Left colon (tissue), 2 donors: ENCODE data around the gene KCNH4. TPM values are rescaled to one million over a fixed set of nuclear protein-coding genes. Genes with fewer than 3 reads are reported as not detected.
"Not testable (repeated sequence)": the region's sequence is repeated elsewhere in the genome, so short reads cannot be mapped to it uniquely, and the experiment has no call there.

Source experiments
- ATAC-seq: fragments of 200-7000 bp; cut with Tn5 transposase; one replicate; pipeline ENCODE4 v1.9.1; 2020; ENCODE audit warnings: mild to moderate bottlenecking, moderate library complexity
- DNase-seq, 2 donors: peaks; one replicate each; pipeline ENCODE4 v3.0.0-alpha.2; 2020
- intact Hi-C, 2 donors: fragments of 100-400 bp; cut with DNase I in 1 of 2; cut with micrococcal nuclease in 1 of 2; formaldehyde crosslinking; loops; one replicate each; pipeline versions ENCODE4 v1.11.2 to v1.14.0; 2022; cut with DNase I, micrococcal nuclease
- total RNA-seq, 2 donors: library from RNA; stranded (reverse); fragmentation: NEBNext Ultra II Directional; extraction: Animal tissue kit (Norgen Biotek cat#: 25700); gene quantifications; one replicate each; pipeline ENCODE4 v1.2.1, GENCODE V29; 2021
- donor health status: DM: no; HTN: no; CAD: no.
- donor health status: DM: yes; HTN: yes; CAD: no.

Gene KCNH4
- total RNA-seq, 2 donors from 2014 or later = 0.06 TPM

- no peak for ATAC-seq
- no peak for DNase-seq
- intact Hi-C loops = no loop called here
These were observed 21.0 kb downstream of the KCNH4 start for GRCh38 chr17:42159796-42160530.

GRCh38 chr17:42155614-42156045 is 25.3 kb downstream of the KCNH4 start:
- ATAC-seq = no peak
- DNase-seq = no peak
- intact Hi-C loops = no loop called here

- ATAC-seq (peak; percentile 27), DNase-seq (no peak)
- intact Hi-C loops = no loop called here
These were observed 26.8 kb downstream of the KCNH4 start for GRCh38 chr17:42153919-42154742.

GRCh38 chr17:42146911-42147607 is 33.9 kb downstream of the KCNH4 start:
- intact Hi-C loops = no loop called here
- DNase-seq = no peak
- ATAC-seq = no peak

- DNase-seq, intact Hi-C loops: not testable (repeated sequence)
- peak; percentile 21 for ATAC-seq
These were observed 37.8 kb downstream of the KCNH4 start for GRCh38 chr17:42143138-42143537.

- ATAC-seq (no peak), DNase-seq (no peak)
- intact Hi-C loops = no loop called here
These were observed 38.5 kb downstream of the KCNH4 start for GRCh38 chr17:42142371-42142896.

- ATAC-seq = no peak
- intact Hi-C loops = no loop called here
- no peak for DNase-seq
These were observed 39.6 kb downstream of the KCNH4 start for GRCh38 chr17:42141382-42141781.

- DNase-seq, intact Hi-C loops, ATAC-seq: not testable (repeated sequence)
These were observed 40.3 kb downstream of the KCNH4 start for GRCh38 chr17:42140690-42141089.

GRCh38 chr17:42138749-42139492 is 42.0 kb downstream of the KCNH4 start:
- no peak for ATAC-seq
- intact Hi-C loops = no loop called here
- DNase-seq = no peak

- ATAC-seq = no peak
These were observed 44.3 kb downstream of the KCNH4 start for GRCh38 chr17:42136654-42137051.

GRCh38 chr17:42135664-42136653 is 45.0 kb downstream of the KCNH4 start:
- DNase-seq = peak; percentile 87 to 93
- peak; percentile 84 for ATAC-seq
- intact Hi-C loops = no loop called here

More at GRCh38 chr17:42136654-42137051, 44.3 kb downstream of the KCNH4 start:
- intact Hi-C loops = no loop called here
- DNase-seq = no peak

GRCh38 chr17:42135151-42135550 is 45.8 kb downstream of the KCNH4 start:
- no peak for DNase-seq
- ATAC-seq = no peak
- intact Hi-C loops = no loop called here

GRCh38 chr17:42133461-42134041 is 47.4 kb downstream of the KCNH4 start:
- DNase-seq = peak; percentile 60
- ATAC-seq = peak; percentile 51
- intact Hi-C loops = no loop called here

GRCh38 chr17:42132941-42133340 is 48.0 kb downstream of the KCNH4 start:
- ATAC-seq (peak; percentile 74), DNase-seq (peak; percentile 69 to 81)
- intact Hi-C loops = no loop called here

GRCh38 chr17:42131981-42132432 is 48.9 kb downstream of the KCNH4 start:
- intact Hi-C loops = no loop called here
- ATAC-seq (no peak), DNase-seq (no peak)

- intact Hi-C loops = no loop called here
These were observed 49.7 kb downstream of the KCNH4 start for GRCh38 chr17:42131232-42131631.

More at GRCh38 chr17:42131232-42131631, 49.7 kb downstream of the KCNH4 start:
- DNase-seq (no peak), ATAC-seq (no peak)
